Stimulated activated memory B cell treated with anti-CD40 and anti-IgM and Interleukin-4, amounts not matched to agents 10 μg/mL and 1 μg/mL and 100 μg/mL, for 72 hours (primary cell): ENCODE results near the gene POU6F1.
"Not testable (repeated sequence)": the region's sequence is repeated elsewhere in the genome, so short reads cannot be mapped to it uniquely, and the experiment has no call there.

Experiments
- ATAC-seq: fragments of 150-1000 bp; cut with Tn5 transposase; 2 replicates; pipeline ENCODE4 v1.10.0; 2021
- H3K27ac Mint-ChIP-seq: one replicate; pipeline ENCODE4 v1.8.0; 2022; ENCODE audit warnings: mild to moderate bottlenecking, mixed read lengths
- H3K27me3 Mint-ChIP-seq: one replicate; pipeline ENCODE4 v1.8.0; 2022; ENCODE audit warnings: mixed read lengths
- H3K36me3 Mint-ChIP-seq: one replicate; pipeline ENCODE4 v1.8.0; 2022; ENCODE audit warnings: mixed read lengths
- H3K4me1 Mint-ChIP-seq: one replicate; pipeline ENCODE4 v1.8.0; 2022; ENCODE audit warnings: mixed read lengths
- H3K4me3 Mint-ChIP-seq: one replicate; pipeline ENCODE4 v1.8.0; 2022; ENCODE audit warnings: mild to moderate bottlenecking, moderate library complexity, mixed read lengths
- H3K9me3 Mint-ChIP-seq: one replicate; pipeline ENCODE4 v1.8.0; 2022; ENCODE audit warnings: mixed read lengths

The POU6F1 gene

GRCh38 chr12:51217968-51218606 is at the start of gene POU6F1:
TSS of gene POU6F1 (minus strand) at chr12:51218062. CDS start at chr12:51206836, 11,226 bp downstream.
- H3K36me3 Mint-ChIP-seq = peaks cover 7% of the 10 kb centered on the region
- H3K4me1 Mint-ChIP-seq = peaks cover 14% of the 10 kb centered on the region
- H3K4me3 Mint-ChIP-seq = peak within 1 kb of the TSS; percentile 75
- H3K9me3 Mint-ChIP-seq = no peaks in the 10 kb centered on the region
- H3K27ac Mint-ChIP-seq = peak within 1 kb of the TSS; percentile 89
- ATAC-seq = peak; percentile 88
- no peaks in the 10 kb centered on the region for H3K27me3 Mint-ChIP-seq

- no peak overlapping the region for H3K27ac Mint-ChIP-seq
- H3K4me1 Mint-ChIP-seq = peaks cover 30% of the 10 kb centered on the region
- peaks cover 3% of the 10 kb centered on the region for H3K9me3 Mint-ChIP-seq
- H3K4me3 Mint-ChIP-seq = no peak overlapping the region
- no peaks in the 10 kb centered on the region for H3K27me3 Mint-ChIP-seq
- peak; percentile 43 for ATAC-seq
- H3K36me3 Mint-ChIP-seq = peaks cover 6% of the 10 kb centered on the region
Measured at GRCh38 chr12:51265024-51265423, 47.2 kb upstream of the POU6F1 start.

- H3K36me3 Mint-ChIP-seq = peaks cover 6% of the 10 kb centered on the region
Measured at GRCh38 chr12:51264297-51264696, 46.4 kb upstream of the POU6F1 start.

GRCh38 chr12:51263341-51263740 is 45.5 kb upstream of the POU6F1 start:
- Mint-ChIP-seq H3K9me3 (peaks cover 3% of the 10 kb centered on the region), H3K27me3 (no peaks in the 10 kb centered on the region), H3K4me3 (no peak overlapping the region), H3K27ac (no peak overlapping the region), H3K36me3 (peaks cover 6% of the 10 kb centered on the region), H3K4me1 (peaks cover 18% of the 10 kb centered on the region)
- ATAC-seq = no peak

More at GRCh38 chr12:51264297-51264696, 46.4 kb upstream of the POU6F1 start:
- peaks cover 27% of the 10 kb centered on the region for H3K4me1 Mint-ChIP-seq
- ATAC-seq = no peak
- no peak overlapping the region for H3K27ac Mint-ChIP-seq
- H3K27me3 Mint-ChIP-seq = no peaks in the 10 kb centered on the region
- peaks cover 3% of the 10 kb centered on the region for H3K9me3 Mint-ChIP-seq
- H3K4me3 Mint-ChIP-seq = no peak overlapping the region

- ATAC-seq = no peak
- Mint-ChIP-seq H3K27me3 (no peaks in the 10 kb centered on the region), H3K4me1 (peaks cover 18% of the 10 kb centered on the region), H3K4me3 (no peak overlapping the region), H3K36me3 (peaks cover 6% of the 10 kb centered on the region), H3K9me3 (peaks cover 3% of the 10 kb centered on the region), H3K27ac (no peak overlapping the region)
Measured at GRCh38 chr12:51262758-51263177, 44.9 kb upstream of the POU6F1 start.

GRCh38 chr12:51259600-51259999 is 41.7 kb upstream of the POU6F1 start:
- not testable (repeated sequence) for H3K4me3 Mint-ChIP-seq, H3K27me3 Mint-ChIP-seq, ATAC-seq

GRCh38 chr12:51254536-51254935 is 36.7 kb upstream of the POU6F1 start:
- H3K4me1 Mint-ChIP-seq = peaks cover 12% of the 10 kb centered on the region
- no peaks in the 10 kb centered on the region for H3K27me3 Mint-ChIP-seq
- peak overlapping the region; percentile 5 for H3K27ac Mint-ChIP-seq
- H3K4me3 Mint-ChIP-seq = no peak overlapping the region
- no peak for ATAC-seq
- peaks cover 18% of the 10 kb centered on the region for H3K36me3 Mint-ChIP-seq
- no peaks in the 10 kb centered on the region for H3K9me3 Mint-ChIP-seq

More at GRCh38 chr12:51259600-51259999, 41.7 kb upstream of the POU6F1 start:
- not testable (repeated sequence) for H3K4me1 Mint-ChIP-seq, H3K9me3 Mint-ChIP-seq, H3K27ac Mint-ChIP-seq
- peaks cover 11% of the 10 kb centered on the region for H3K36me3 Mint-ChIP-seq

GRCh38 chr12:51253276-51253675 is 35.4 kb upstream of the POU6F1 start:
- peaks cover 18% of the 10 kb centered on the region for H3K36me3 Mint-ChIP-seq
- H3K9me3 Mint-ChIP-seq = no peaks in the 10 kb centered on the region
- H3K27ac Mint-ChIP-seq = no peak overlapping the region
- no peak for ATAC-seq
- H3K4me3 Mint-ChIP-seq = no peak overlapping the region
- no peaks in the 10 kb centered on the region for H3K27me3 Mint-ChIP-seq
- peaks cover 12% of the 10 kb centered on the region for H3K4me1 Mint-ChIP-seq

- H3K27me3 Mint-ChIP-seq = no peaks in the 10 kb centered on the region
- no peak overlapping the region for H3K4me3 Mint-ChIP-seq
- H3K36me3 Mint-ChIP-seq = peaks cover 28% of the 10 kb centered on the region
- no peaks in the 10 kb centered on the region for H3K9me3 Mint-ChIP-seq
- peaks cover 37% of the 10 kb centered on the region for H3K4me1 Mint-ChIP-seq
- peak overlapping the region; percentile 71 for H3K27ac Mint-ChIP-seq
- ATAC-seq = no peak
Measured at GRCh38 chr12:51247523-51248206, 29.8 kb upstream of the POU6F1 start.

GRCh38 chr12:51246254-51246853 is 28.5 kb upstream of the POU6F1 start:
- Mint-ChIP-seq H3K9me3 (no peaks in the 10 kb centered on the region), H3K27ac (peak overlapping the region; percentile 71), H3K4me1 (peaks cover 46% of the 10 kb centered on the region), H3K4me3 (no peak overlapping the region), H3K36me3 (peaks cover 35% of the 10 kb centered on the region), H3K27me3 (no peaks in the 10 kb centered on the region)
- ATAC-seq = peak; percentile 47

- ATAC-seq = peak; percentile 8
- Mint-ChIP-seq H3K27ac (peak overlapping the region; percentile 71), H3K4me1 (peaks cover 50% of the 10 kb centered on the region), H3K27me3 (no peaks in the 10 kb centered on the region), H3K9me3 (no peaks in the 10 kb centered on the region), H3K36me3 (peaks cover 40% of the 10 kb centered on the region), H3K4me3 (no peak overlapping the region)
Measured at GRCh38 chr12:51245476-51246253, 27.8 kb upstream of the POU6F1 start.

GRCh38 chr12:51244269-51244668 is 26.4 kb upstream of the POU6F1 start:
- H3K4me3 Mint-ChIP-seq = no peak overlapping the region
- peaks cover 51% of the 10 kb centered on the region for H3K36me3 Mint-ChIP-seq
- no peaks in the 10 kb centered on the region for H3K27me3 Mint-ChIP-seq
- no peak for ATAC-seq
- peaks cover 64% of the 10 kb centered on the region for H3K4me1 Mint-ChIP-seq
- no peaks in the 10 kb centered on the region for H3K9me3 Mint-ChIP-seq
- peak overlapping the region; percentile 14 for H3K27ac Mint-ChIP-seq

- Mint-ChIP-seq H3K4me1 (peaks cover 71% of the 10 kb centered on the region), H3K4me3 (no peak overlapping the region), H3K27me3 (no peaks in the 10 kb centered on the region), H3K9me3 (no peaks in the 10 kb centered on the region), H3K27ac (no peak overlapping the region), H3K36me3 (peaks cover 51% of the 10 kb centered on the region)
- no peak for ATAC-seq
Measured at GRCh38 chr12:51242876-51243275, 25.0 kb upstream of the POU6F1 start.

- H3K27me3 Mint-ChIP-seq = no peaks in the 10 kb centered on the region
- no peak for ATAC-seq
- peaks cover 67% of the 10 kb centered on the region for H3K4me1 Mint-ChIP-seq
- no peak overlapping the region for H3K27ac Mint-ChIP-seq
- H3K36me3 Mint-ChIP-seq = peaks cover 51% of the 10 kb centered on the region
- H3K4me3 Mint-ChIP-seq = no peak overlapping the region
- H3K9me3 Mint-ChIP-seq = no peaks in the 10 kb centered on the region
Measured at GRCh38 chr12:51242120-51242519, 24.3 kb upstream of the POU6F1 start.

- Mint-ChIP-seq H3K9me3 (no peaks in the 10 kb centered on the region), H3K36me3 (peaks cover 45% of the 10 kb centered on the region), H3K27me3 (no peaks in the 10 kb centered on the region), H3K4me1 (peaks cover 55% of the 10 kb centered on the region), H3K27ac (peak overlapping the region; percentile 100), H3K4me3 (peak overlapping the region; percentile 90)
- ATAC-seq = no peak
Measured at GRCh38 chr12:51240971-51241370, 23.1 kb upstream of the POU6F1 start.
